Mucosa of descending colon (tissue), 3 donors: ENCODE data around the gene NEGR1. TPM values are rescaled to one million over a fixed set of nuclear protein-coding genes. Genes with fewer than 3 reads are reported as not detected.

ENCODE experiments used
- ATAC-seq: fragments of 200-7000 bp; cut with Tn5 transposase; one replicate; pipeline ENCODE4 v1.9.1; 2020; ENCODE audit warnings: mild to moderate bottlenecking, moderate library complexity
- DNase-seq, 3 donors: peaks; one replicate each; pipeline ENCODE4 v3.0.0-alpha.2; 2020
- H3K36me3 ChIP-seq: fragments of 200-600 bp; one replicate; pipeline ENCODE4 v1.8.0; 2021; ENCODE audit warnings: low read depth, mild to moderate bottlenecking
- H3K4me1 ChIP-seq: fragments of 200-600 bp; one replicate; pipeline ENCODE4 v1.8.0; 2021; ENCODE audit warnings: low read depth, mild to moderate bottlenecking
- H3K4me3 ChIP-seq: fragments of 200-600 bp; one replicate; pipeline ENCODE4 v1.8.0; 2021; ENCODE audit warnings: mild to moderate bottlenecking
- H3K9me3 ChIP-seq: fragments of 200-600 bp; one replicate; pipeline ENCODE4 v1.8.0; 2021; ENCODE audit warnings: mild to moderate bottlenecking
- CTCF ChIP-seq: fragments of 200-600 bp; IDR thresholded peaks from one replicate; pipeline ENCODE4 v1.8.0; 2022; ENCODE audit warnings: antibody characterized with exemption, mild to moderate bottlenecking
- intact Hi-C, 2 donors: fragments of 100-400 bp; cut with DNase I in 1 of 2; cut with micrococcal nuclease in 1 of 2; formaldehyde crosslinking; loops; one replicate each; pipeline versions ENCODE4 v1.11.0 to v1.11.1; 2022; cut with DNase I, micrococcal nuclease
- total RNA-seq, 3 donors: library from RNA; stranded (reverse); fragmentation: NEBNext Ultra II Directional in 2 of 3; extraction: Animal tissue kit (Norgen Biotek cat#: 25700) in 2 of 3; gene quantifications; one replicate each; pipeline versions ENCODE4 v1.2.1 to v1.2.4, GENCODE V29; 2021 to 2023
- donor health status: DM: no; HTN: no; CAD: no; lungs with moderate emphysema.
- donor health status: DM: no; HTN: no; CAD: no.
- donor health status: DM: no; HTN: yes; CAD: no.

NEGR1 gene
- total RNA-seq, 3 donors from 2014 or later: 2.3 to 47.9 (median 8.0) TPM

GRCh38 chr1:71762514-71763255, 519.7 kb downstream of the NEGR1 start:
- peaks cover 21% of the 10 kb centered on the region for H3K4me1 ChIP-seq
- peak; percentile 93 for ATAC-seq
- peak in 1 of 3 donors; percentile 17 for DNase-seq
- TF ChIP-seq CTCF: no peak
- H3K4me3 ChIP-seq: no peak overlapping the region
- H3K36me3 ChIP-seq: no peaks in the 10 kb centered on the region
- H3K9me3 ChIP-seq: no peaks in the 10 kb centered on the region
- intact Hi-C loops: no loop called here

- ATAC-seq (no peak), DNase-seq (no peak)
- intact Hi-C loops: no loop called here
- H3K4me3 ChIP-seq: no peak overlapping the region
- H3K4me1 ChIP-seq: peaks cover 6% of the 10 kb centered on the region
- TF ChIP-seq CTCF: no peak
- no peaks in the 10 kb centered on the region for H3K9me3 ChIP-seq
- H3K36me3 ChIP-seq: no peaks in the 10 kb centered on the region
These were observed 526.9 kb downstream of the NEGR1 start for GRCh38 chr1:71755441-71755840.

GRCh38 chr1:71753746-71754145, 528.6 kb downstream of the NEGR1 start:
- H3K4me1 ChIP-seq: peaks cover 6% of the 10 kb centered on the region
- no peak for TF ChIP-seq CTCF
- intact Hi-C loops: no loop called here
- no peak overlapping the region for H3K4me3 ChIP-seq
- H3K9me3 ChIP-seq: no peaks in the 10 kb centered on the region
- DNase-seq (no peak), ATAC-seq (peak; percentile 18)
- no peaks in the 10 kb centered on the region for H3K36me3 ChIP-seq

- Histone ChIP-seq H3K36me3 (no peaks in the 10 kb centered on the region), H3K4me3 (no peak overlapping the region), H3K4me1 (no peaks in the 10 kb centered on the region), H3K9me3 (no peaks in the 10 kb centered on the region)
- no peak for DNase-seq
- no peak for ATAC-seq
- TF ChIP-seq CTCF: no peak
- intact Hi-C loops: no loop called here
These were observed 537.0 kb downstream of the NEGR1 start for GRCh38 chr1:71745326-71745725.

GRCh38 chr1:71743862-71744261, 538.5 kb downstream of the NEGR1 start:
- Histone ChIP-seq H3K9me3 (no peaks in the 10 kb centered on the region), H3K4me3 (no peak overlapping the region), H3K4me1 (no peaks in the 10 kb centered on the region), H3K36me3 (no peaks in the 10 kb centered on the region)
- no peak for TF ChIP-seq CTCF
- intact Hi-C loops: no loop called here
- ATAC-seq (no peak), DNase-seq (no peak)
